H1 (cell line): ENCODE results near the gene PLAU. TPM values are rescaled to one million over a fixed set of nuclear protein-coding genes. Genes with fewer than 3 reads are reported as not detected.
A peak's percentile ranks its signal among the peaks of the same experiment; 100 is the strongest.

Source experiments
- CTCF ChIA-PET: fragments of 300-600 bp; sonication (Branson Sonifier 250); formaldehyde crosslinking; loops from one replicate; lab custom pipeline; 2021; ENCODE audit not compliant: partially characterized antibody; lab: Charles Lee
- POLR2A ChIA-PET: fragments of 300-600 bp; sonication (Branson Sonifier 250); formaldehyde crosslinking; loops from one replicate; lab custom pipeline; 2021; ENCODE audit warnings: inconsistent platforms; ENCODE audit not compliant: partially characterized antibody; lab: Charles Lee
- DNase-seq, 2 experiments: peaks; one replicate each; pipeline versions ENCODE4 v3.0.0 to v3.0.0-alpha.2; 2010 to 2022; ENCODE audit warnings: low spot score in 2 of 2, low read depth in 1 of 2, mixed read lengths in 1 of 2
- FAIRE-seq: peaks from 2 replicates; lab custom pipeline; 2011; peaks lifted over from hg19 to GRCh38; lab: Jason Lieb, UNC
- H2AFZ ChIP-seq: 2 replicates; pipeline ENCODE4 v1.8.1; 2012; ENCODE audit warnings: low read length, inconsistent platforms
- H2AK5ac ChIP-seq: 2 replicates; pipeline ENCODE4 v1.6.1; 2013; ENCODE audit warnings: low read depth, low read length
- H2BK120ac ChIP-seq: replicated peaks from 2 replicates; pipeline ENCODE3; 2013; ENCODE audit warnings: low read depth, low read length, inconsistent platforms
- H2BK12ac ChIP-seq: 2 replicates; pipeline ENCODE4 v1.6.1; 2013; ENCODE audit warnings: low read depth, low read length
- H2BK15ac ChIP-seq: 2 replicates; pipeline ENCODE4 v1.6.1; 2013; ENCODE audit warnings: low read length
- H2BK20ac ChIP-seq: 2 replicates; pipeline ENCODE4 v1.6.1; 2013; ENCODE audit warnings: low read length
- H2BK5ac ChIP-seq: 2 replicates; pipeline ENCODE4 v1.6.1; 2013; ENCODE audit warnings: low read depth, low read length
- H3K14ac ChIP-seq: 2 replicates; pipeline ENCODE4 v1.6.1; 2013; ENCODE audit warnings: inconsistent platforms; ENCODE audit not compliant: insufficient read length
- H3K18ac ChIP-seq: 2 replicates; pipeline ENCODE4 v1.6.1; 2013; ENCODE audit warnings: low read length; ENCODE audit errors: extremely low read depth
- H3K23ac ChIP-seq: 2 replicates; pipeline ENCODE4 v1.6.1; 2013; ENCODE audit warnings: inconsistent platforms; ENCODE audit not compliant: insufficient read length
- H3K23me2 ChIP-seq: 2 replicates; pipeline ENCODE4 v1.6.1; 2013; ENCODE audit warnings: low read depth, low read length
- H3K27ac ChIP-seq: 2 replicates; pipeline ENCODE4 v1.6.1; 2011; ENCODE audit warnings: low read depth, low read length, inconsistent platforms
- H3K27me3 ChIP-seq, 4 experiments: replicated peaks in 1 of 4; 1 replicate in 1 of 4; 2 replicates in 3 of 4; pipeline versions ENCODE4 v1.6.1 to v1.8.1; 2011 to 2013; ENCODE audit warnings: low read length in 3 of 4, mild to moderate bottlenecking in 3 of 4, inconsistent platforms in 2 of 4, mixed read lengths in 2 of 4, moderate library complexity in 1 of 4; ENCODE audit not compliant: control insufficient read depth in 3 of 4, insufficient read depth in 3 of 4; ENCODE audit errors: extremely low read depth in 1 of 4
- H3K36me3 ChIP-seq, 4 experiments: 2 replicates each; pipeline versions ENCODE4 v1.6.1 to v1.8.1; 2011 to 2013; ENCODE audit warnings: mild to moderate bottlenecking in 4 of 4, low read length in 3 of 4, moderate library complexity in 2 of 4, control low read depth in 1 of 4, inconsistent platforms in 1 of 4; ENCODE audit not compliant: insufficient read depth in 4 of 4, control insufficient read depth in 2 of 4
- H3K4ac ChIP-seq: replicated peaks from 2 replicates; pipeline ENCODE3; 2013; ENCODE audit warnings: low read length, low read depth, mixed read lengths, inconsistent platforms; ENCODE audit not compliant: insufficient read length
- H3K4me1 ChIP-seq, 4 experiments: replicated peaks in 1 of 4; 1 replicate in 1 of 4; 2 replicates in 3 of 4; pipeline versions ENCODE4 v1.6.1 to v1.8.1; 2011 to 2013; ENCODE audit warnings: low read length in 3 of 4, inconsistent platforms in 2 of 4, mixed read lengths in 1 of 4; ENCODE audit not compliant: insufficient read depth in 4 of 4, control insufficient read depth in 3 of 4
- H3K4me2 ChIP-seq, 2 experiments: 2 replicates each; pipeline versions ENCODE4 v1.6.1 to v1.8.1; 2011 to 2013; ENCODE audit warnings: low read depth in 2 of 2, low read length in 2 of 2, control low read depth in 1 of 2, inconsistent platforms in 1 of 2, mild to moderate bottlenecking in 1 of 2; ENCODE audit not compliant: insufficient read depth in 1 of 2
- H3K4me3 ChIP-seq, 4 experiments: fragments of 200-600, 300-600 bp in 1 of 4; sonication (generic), shearing (Covaris generic), sonication (Bioruptor Twin) in 1 of 4; 2 replicates each; pipeline versions ENCODE4 v1.5.1 to v1.8.1; 2011 to 2016; ENCODE audit warnings: low read length in 4 of 4, low read depth in 3 of 4, control low read depth in 2 of 4, inconsistent platforms in 2 of 4, mild to moderate bottlenecking in 2 of 4, mixed read lengths in 1 of 4, moderate library complexity in 1 of 4; ENCODE audit not compliant: insufficient read depth in 2 of 4; ENCODE audit errors: extremely low read depth in 1 of 4
- H3K56ac ChIP-seq: replicated peaks from 2 replicates; pipeline ENCODE3; 2013; ENCODE audit warnings: low read depth, mild to moderate bottlenecking, mixed read lengths, low read length, inconsistent platforms; ENCODE audit not compliant: insufficient read length
- H3K79me1 ChIP-seq: 2 replicates; pipeline ENCODE4 v1.6.1; 2013; ENCODE audit warnings: low read depth, low read length, control low read depth
- H3K79me2 ChIP-seq, 2 experiments: 2 replicates each; pipeline versions ENCODE4 v1.6.1 to v1.8.1; 2012 to 2013; ENCODE audit warnings: low read length in 2 of 2, mild to moderate bottlenecking in 2 of 2, inconsistent platforms in 1 of 2; ENCODE audit not compliant: insufficient read depth in 2 of 2, control insufficient read depth in 1 of 2
- H3K9ac ChIP-seq, 4 experiments: replicated peaks in 1 of 4; 1 replicate in 1 of 4; 2 replicates in 3 of 4; pipeline versions ENCODE4 v1.6.1 to v1.8.1; 2011 to 2013; ENCODE audit warnings: low read depth in 3 of 4, low read length in 3 of 4, control low read depth in 2 of 4, mild to moderate bottlenecking in 2 of 4, moderate library complexity in 2 of 4, inconsistent platforms in 1 of 4; ENCODE audit errors: extremely low read depth in 1 of 4
- H3K9me3 ChIP-seq, 2 experiments: 2 replicates each; pipeline versions ENCODE4 v1.6.1 to v1.8.1; 2012 to 2013; ENCODE audit warnings: mild to moderate bottlenecking in 2 of 2, moderate library complexity in 2 of 2, control low read depth in 1 of 2, inconsistent platforms in 1 of 2, low read depth in 1 of 2, low read length in 1 of 2, mixed read lengths in 1 of 2; ENCODE audit not compliant: insufficient read depth in 2 of 2
- H4K20me1 ChIP-seq, 2 experiments: replicated peaks in 1 of 2; 2 replicates each; pipeline versions ENCODE3 to v1.8.1; 2011 to 2013; ENCODE audit warnings: inconsistent platforms in 2 of 2, low read length in 2 of 2, mild to moderate bottlenecking in 1 of 2; ENCODE audit not compliant: insufficient read depth in 2 of 2, control insufficient read depth in 1 of 2
- H4K5ac ChIP-seq: 2 replicates; pipeline ENCODE4 v1.6.1; 2013; ENCODE audit warnings: low read length, low read depth, mixed read lengths, inconsistent platforms; ENCODE audit not compliant: insufficient read length
- H4K8ac ChIP-seq: 2 replicates; pipeline ENCODE4 v1.8.0; 2013; ENCODE audit warnings: mild to moderate bottlenecking, moderate library complexity, low read length, inconsistent platforms; ENCODE audit not compliant: insufficient read depth; ENCODE audit errors: extremely low read depth
- H4K91ac ChIP-seq: replicated peaks from 2 replicates; pipeline ENCODE3; 2013; ENCODE audit warnings: low read length, mixed read lengths, inconsistent platforms; ENCODE audit not compliant: insufficient read length
- ATF3 ChIP-seq: IDR thresholded peaks from 2 replicates; pipeline ENCODE4 v1.6.1; 2011; ENCODE audit warnings: low read depth, mild to moderate bottlenecking, low read length; ENCODE audit not compliant: insufficient read depth
- BACH1 ChIP-seq: IDR thresholded peaks from 2 replicates; pipeline ENCODE4 v1.6.1; 2012; ENCODE audit warnings: low read length, improper control_type of control experiment
- BCL11A ChIP-seq, 2 experiments: IDR thresholded peaks; one replicate each; pipeline ENCODE4 v1.6.1; 2011; ENCODE audit warnings: low read depth in 2 of 2, low read length in 2 of 2, mild to moderate bottlenecking in 2 of 2
- E2F6 ChIP-seq: IDR thresholded peaks from 2 replicates; pipeline ENCODE4 v1.6.1; 2012; ENCODE audit warnings: inconsistent platforms
- GTF2F1 ChIP-seq: IDR thresholded peaks from 2 replicates; pipeline ENCODE4 v1.6.1; 2012; ENCODE audit warnings: low read depth, low read length, improper control_type of control experiment, borderline replicate concordance
- POLR2AphosphoS5 ChIP-seq: IDR thresholded peaks from 2 replicates; pipeline ENCODE4 v1.6.1; 2011; ENCODE audit warnings: low read depth, low read length
- SP1 ChIP-seq: IDR thresholded peaks from 2 replicates; pipeline ENCODE4 v1.6.1; 2011; ENCODE audit warnings: low read depth, low read length
- TAF1 ChIP-seq: IDR thresholded peaks from 2 replicates; pipeline ENCODE4 v1.6.1; 2011; ENCODE audit warnings: mild to moderate bottlenecking, low read depth, low read length
- TEAD4 ChIP-seq: IDR thresholded peaks from 2 replicates; pipeline ENCODE4 v1.6.1; 2012; ENCODE audit warnings: low read depth, low read length, inconsistent platforms, mixed read lengths
- USF2 ChIP-seq: IDR thresholded peaks from 2 replicates; pipeline ENCODE4 v1.6.1; 2011; ENCODE audit warnings: low read length, improper control_type of control experiment
- WGBS, 2 experiments: shearing (Covaris generic) in 1 of 2; methylation state at CpG; one replicate each; pipeline versions ENCODE4 v1.1.6 to v1.1.7; 2013 to 2015; ENCODE audit warnings: low lambda C conversion rate in 2 of 2, mixed read lengths in 2 of 2, inconsistent platforms in 1 of 2, low coverage in 1 of 2, missing lambda C conversion rate in 1 of 2; ENCODE audit not compliant: insufficient replicate concordance in 2 of 2, insufficient coverage in 1 of 2, insufficient read length in 1 of 2; ENCODE audit errors: extremely low coverage in 1 of 2, missing lambda C conversion rate in 1 of 2; 5-methylcytosine and 5-hydroxymethylcytosine counted together
- polyA plus RNA-seq, 7 experiments: library from polyadenylated mRNA; depleted of rRNA in 3 of 7; stranded (reverse) in 5 of 7; unstranded in 2 of 7; fragments of >200 nt in 5 of 7; fragments of 200-250 nt in 2 of 7; gene quantifications; 1 replicate in 5 of 7; 2 replicates in 1 of 7; 4 replicates in 1 of 7; pipeline versions ENCODE4 v1.2.1 to v1.2.3, GENCODE V29; 2011 to 2013; ENCODE audit warnings: missing spikeins in 2 of 7, mixed read lengths in 2 of 7
- total RNA-seq: library from RNA; stranded (reverse); fragmentation: NEBNext Ultra II Directional; extraction: Animal tissue kit (Norgen Biotek cat#: 25700); gene quantifications from 2 replicates; pipeline ENCODE4 v1.2.1, GENCODE V29; 2021

The PLAU gene
- total and polyA plus RNA-seq, 2 of the 8 experiments (the other 6 are each of a cell fraction or from before 2014, with no cell fraction given): 16.2 to 26.1 TPM

GRCh38 chr10:73909540-73910115 lies 1.3 kb upstream of the PLAU start:
- WGBS, 2 experiments: 73% methylated on average over 4 of the region's 4 CpGs; no CpG with 5 or more reads in 1 of the 2 experiments
- H3K27ac ChIP-seq: no peak overlapping the region

More at GRCh38 chr10:73909540-73910115, 1.3 kb upstream of the PLAU start:
- H2AFZ ChIP-seq: no peak overlapping the region
- H3K4ac ChIP-seq: no peak overlapping the region
- H2BK20ac ChIP-seq: peak overlapping the region; percentile 73; the same call in 1 of the 2 replicates
- ChIA-PET POLR2A (interaction anchor here (0.8 to 2.0 kb wide), 2 partner anchors 10 to 13 kb away, joined by 3 to 5 read pairs; no protein-coding TSS in a partner anchor), CTCF (interaction anchor here (0.7 to 3.5 kb wide), 6 partner anchors 18 to 194 kb away, joined by 3 to 17 read pairs (median 7); no protein-coding TSS in a partner anchor)
- no peaks in the 10 kb centered on the region for H4K20me1 ChIP-seq
- FAIRE-seq (no peak), DNase-seq (no peak)
- H3K23ac ChIP-seq: no peak overlapping the region
- H4K91ac ChIP-seq: no peak overlapping the region
- H3K9ac ChIP-seq: no peak overlapping the region
- TF ChIP-seq TEAD4 (no peak), SP1 (no peak), POLR2AphosphoS5 (no peak), USF2 (no peak), E2F6 (no peak), GTF2F1 (no peak), TAF1 (no peak), BCL11A (IDR thresholded peaks at IDR 0.05; ENCODE audit: low read depth in 2 of 2, low read length in 2 of 2) (no peak), BACH1 (no peak), ATF3 (no peak)
- no peak overlapping the region for H4K8ac ChIP-seq
- H3K4me2 ChIP-seq: peak overlapping the region in 1 of 2 experiments; percentile 92; a peak in 1 of 4 replicates
- peaks cover 12% of the 10 kb centered on the region; the same call in 1 of the 2 replicates for H3K23me2 ChIP-seq
- H3K27me3 ChIP-seq: peaks cover 3 to 19% (median 12%) of the 10 kb centered on the region in 4 experiments; a peak in 6 of 7 replicates
- H2BK12ac ChIP-seq: peak overlapping the region; percentile 77; the same call in 1 of the 2 replicates
- no peak overlapping the region for H4K5ac ChIP-seq
- H3K56ac ChIP-seq: no peak overlapping the region
- no peak overlapping the region for H2BK120ac ChIP-seq
- H3K79me1 ChIP-seq: no peaks in the 10 kb centered on the region; the same call in 1 of the 2 replicates
- no peaks in the 10 kb centered on the region for H3K79me2 ChIP-seq
- H3K18ac ChIP-seq: peak overlapping the region; percentile 0; the same call in 1 of the 2 replicates
- no peaks in the 10 kb centered on the region for H3K36me3 ChIP-seq
- H2AK5ac ChIP-seq: peak overlapping the region; percentile 83; the same call in 1 of the 2 replicates
- peak overlapping the region; percentile 66; the same call in 1 of the 2 replicates for H2BK15ac ChIP-seq
- peaks cover 15 to 35% (median 29%) of the 10 kb centered on the region in 4 experiments for H3K4me1 ChIP-seq
- H3K9me3 ChIP-seq: no peaks in the 10 kb centered on the region
- H3K4me3 ChIP-seq: no peak overlapping the region
- H3K14ac ChIP-seq: no peak overlapping the region
- H2BK5ac ChIP-seq: no peak overlapping the region; the same call in 1 of the 2 replicates
